LNCAP (cell line): ENCODE data around the gene PMIS2.

Source experiments
- CTCF ChIP-seq: fragments of 450-650 bp; IDR thresholded peaks from 2 replicates; pipeline ENCODE4 v1.5.1; 2017; ENCODE audit warnings: mild to moderate bottlenecking

The PMIS2 gene

GRCh38 chr19:35585848-35586247 lies at the start of gene PMIS2:
Gene PMIS2 (plus strand): TSS chr19:35586173. CDS start chr19:35586260, 87 bp downstream.
- TF ChIP-seq CTCF, result no peak

GRCh38 chr19:35539314-35539713 lies 46.7 kb upstream of the PMIS2 start:
- TF ChIP-seq CTCF, result no peak

- no peak for TF ChIP-seq CTCF
These were observed 46.1 kb upstream of the PMIS2 start for GRCh38 chr19:35539850-35540249.

- TF ChIP-seq CTCF, result no peak
These were observed 45.5 kb upstream of the PMIS2 start for GRCh38 chr19:35540356-35540927.

- no peak for TF ChIP-seq CTCF
These were observed 43.8 kb upstream of the PMIS2 start for GRCh38 chr19:35542209-35542608.

GRCh38 chr19:35543280-35544109 lies 42.5 kb upstream of the PMIS2 start:
- no peak for TF ChIP-seq CTCF

- TF ChIP-seq CTCF, result no peak
These were observed 41.7 kb upstream of the PMIS2 start for GRCh38 chr19:35544110-35544802.
